Loucy (cell line): ENCODE data around the gene TTBK1.

Source experiments
- H2AFZ ChIP-seq: fragments of 200-600 bp; sonication (generic); 2 replicates; pipeline ENCODE4 v1.6.0; 2016; ENCODE audit warnings: antibody characterized with exemption, mild to moderate bottlenecking, low read length, moderate library complexity
- H3F3A ChIP-seq: fragments of 200-600 bp; 2 replicates; pipeline ENCODE4 v1.6.0; 2016; ENCODE audit warnings: antibody characterized with exemption, low read depth, mild to moderate bottlenecking
- H3K27me3 ChIP-seq: fragments of 200-600 bp; sonication (generic); 2 replicates; pipeline ENCODE4 v1.6.1; 2014; ENCODE audit warnings: low read length, mild to moderate bottlenecking; ENCODE audit not compliant: insufficient read depth, poor library complexity, severe bottlenecking
- H3K36me3 ChIP-seq: fragments of 200-600 bp; sonication (generic); 2 replicates; pipeline ENCODE4 v1.6.1; 2016; ENCODE audit warnings: low read length; ENCODE audit not compliant: insufficient read depth
- H3K4me1 ChIP-seq: fragments of 200-600 bp; sonication (generic); 2 replicates; pipeline ENCODE4 v1.5.1; 2014; ENCODE audit warnings: low read length, mild to moderate bottlenecking; ENCODE audit not compliant: insufficient read depth, poor library complexity, severe bottlenecking
- H3K4me2 ChIP-seq: fragments of 200-600 bp; sonication (generic); 2 replicates; pipeline ENCODE4 v1.6.0; 2014; ENCODE audit warnings: antibody characterized with exemption, low read length, low read depth, mild to moderate bottlenecking; ENCODE audit not compliant: poor library complexity, severe bottlenecking
- H3K4me3 ChIP-seq: fragments of 200-600 bp; sonication (generic); 2 replicates; pipeline ENCODE4 v1.5.1; 2014; ENCODE audit warnings: low read length, mild to moderate bottlenecking, mixed read lengths; ENCODE audit not compliant: poor library complexity, severe bottlenecking
- H3K79me2 ChIP-seq: fragments of 200-600 bp; sonication (generic); 2 replicates; pipeline ENCODE4 v1.6.1; 2014; ENCODE audit warnings: low read length; ENCODE audit not compliant: insufficient read depth
- H3K9ac ChIP-seq: fragments of 200-600 bp; sonication (generic); 2 replicates; pipeline ENCODE4 v1.6.0; 2014; ENCODE audit warnings: mild to moderate bottlenecking, low read depth, low read length, moderate library complexity; ENCODE audit not compliant: poor library complexity, severe bottlenecking
- H3K9me2 ChIP-seq: fragments of 200-600 bp; sonication (generic); replicated peaks from 2 replicates; pipeline ENCODE4 v1.6.1; 2016; ENCODE audit warnings: low read depth, low read length, mixed read lengths
- H3K9me3 ChIP-seq: fragments of 200-600 bp; sonication (generic); 2 replicates; pipeline ENCODE4 v1.6.1; 2014; ENCODE audit warnings: mild to moderate bottlenecking, antibody characterized with exemption, low read length, low read depth; ENCODE audit not compliant: insufficient read depth
- H4K20me1 ChIP-seq: fragments of 200-600 bp; sonication (generic); 2 replicates; pipeline ENCODE4 v1.6.0; 2014; ENCODE audit warnings: antibody characterized with exemption, low read length, mild to moderate bottlenecking; ENCODE audit not compliant: insufficient read depth, poor library complexity, severe bottlenecking
- CTCF ChIP-seq: fragments of 200-600 bp; sonication (generic); conservative IDR thresholded peaks from 2 replicates; pipeline ENCODE4 v1.5.1; 2014; ENCODE audit warnings: mild to moderate bottlenecking, antibody characterized with exemption, low read length
- EZH2phosphoT487 ChIP-seq: fragments of 200-600 bp; IDR thresholded peaks from 2 replicates; pipeline ENCODE4 v1.6.1; 2018; ENCODE audit warnings: antibody characterized with exemption, mild to moderate bottlenecking, moderate library complexity, borderline replicate concordance

Gene TTBK1

DNA sequence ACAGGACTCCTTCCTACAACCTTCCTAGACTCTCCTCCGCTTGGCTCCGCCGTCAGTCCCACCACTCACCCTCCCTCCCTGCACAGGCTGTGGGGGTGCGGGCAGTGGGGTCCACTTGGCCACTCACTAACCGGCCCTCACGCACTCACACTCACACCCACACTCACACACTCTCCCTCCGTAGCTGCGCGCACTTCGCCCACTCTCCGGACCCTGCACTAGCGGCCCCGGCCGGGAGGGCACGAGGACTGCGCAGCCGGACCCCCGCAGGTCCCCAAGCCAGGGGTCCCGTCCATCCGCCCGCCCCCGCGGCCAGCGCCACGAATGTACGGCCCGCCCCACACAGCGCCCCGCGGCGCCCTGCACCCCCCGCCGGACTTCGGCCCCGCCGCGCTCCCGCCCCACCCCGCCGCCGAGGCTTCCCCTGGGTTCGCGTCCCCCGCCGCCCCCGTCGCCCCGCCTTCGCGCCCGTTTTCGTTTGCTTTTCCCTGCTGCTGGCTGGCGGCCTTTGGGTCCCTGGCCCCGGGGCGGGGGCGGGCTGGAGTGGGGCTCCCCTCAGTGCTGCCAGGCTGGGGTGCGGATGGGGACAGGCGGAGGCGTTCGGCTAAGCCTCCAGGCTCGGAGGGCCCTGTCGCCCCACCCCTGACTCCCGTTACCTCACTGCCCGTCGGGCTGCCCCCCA lies 31.8 kb downstream of the TTBK1 start:
- TF ChIP-seq CTCF, result no peak
- H3K4me1 ChIP-seq, result no peaks in the 10 kb centered on the region
- H3K4me3 ChIP-seq, result no peak overlapping the region
- H3K9ac ChIP-seq, result no peak overlapping the region
- H3K27me3 ChIP-seq, result no peaks in the 10 kb centered on the region
- H3K36me3 ChIP-seq, result no peaks in the 10 kb centered on the region
- no peaks in the 10 kb centered on the region for H3K9me3 ChIP-seq
- H3F3A ChIP-seq, result no peaks in the 10 kb centered on the region
- no peak overlapping the region for H2AFZ ChIP-seq
- H4K20me1 ChIP-seq, result no peaks in the 10 kb centered on the region
- no peak overlapping the region for H3K4me2 ChIP-seq
- no peaks in the 10 kb centered on the region for H3K79me2 ChIP-seq
- no peaks in the 10 kb centered on the region for H3K9me2 ChIP-seq

DNA sequence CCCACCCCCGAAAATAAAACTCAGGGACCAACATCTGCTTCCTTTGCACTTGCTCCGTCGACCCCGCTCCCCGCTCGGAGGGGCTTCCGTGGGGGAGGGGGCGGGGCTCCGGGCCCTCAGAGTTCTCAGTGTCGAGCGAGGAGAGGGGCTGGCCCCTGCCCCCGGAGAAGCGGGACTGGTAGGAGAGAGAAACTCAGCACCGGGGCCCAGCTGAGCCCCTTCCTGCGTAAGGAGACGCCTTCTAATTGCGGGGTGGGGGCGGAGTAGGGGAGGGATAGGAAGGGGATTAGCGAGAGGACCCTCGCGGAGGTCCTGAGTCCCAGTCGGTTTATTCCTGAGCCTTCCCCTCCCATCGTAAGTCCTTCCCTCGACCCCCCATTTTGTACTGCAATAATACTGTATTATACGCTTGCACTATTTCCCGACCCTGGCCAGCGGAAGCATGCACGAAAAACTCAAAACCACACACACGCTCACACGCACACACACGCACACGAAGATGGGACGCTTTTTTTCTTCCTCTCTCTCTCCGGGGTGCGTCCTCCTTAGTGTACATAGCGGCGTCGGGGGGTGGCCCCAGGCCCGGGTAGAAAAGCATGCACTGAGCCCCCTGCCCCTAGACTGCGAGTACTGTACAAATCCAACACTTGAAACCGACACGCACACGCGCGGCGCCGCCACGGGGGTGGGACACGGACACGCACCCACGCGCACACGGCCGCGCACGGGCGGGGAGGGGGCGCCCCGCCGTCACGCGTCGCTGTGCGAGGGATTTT lies 32.7 kb downstream of the TTBK1 start:
- TF ChIP-seq CTCF (no peak), EZH2phosphoT487 (no peak)
- Histone ChIP-seq H3K4me1 (no peaks in the 10 kb centered on the region), H3K27me3 (no peaks in the 10 kb centered on the region), H4K20me1 (no peaks in the 10 kb centered on the region), H3F3A (no peaks in the 10 kb centered on the region), H2AFZ (no peak overlapping the region), H3K79me2 (no peaks in the 10 kb centered on the region), H3K4me2 (no peak overlapping the region), H3K9me3 (no peaks in the 10 kb centered on the region), H3K9ac (no peak overlapping the region), H3K9me2 (no peaks in the 10 kb centered on the region), H3K36me3 (no peaks in the 10 kb centered on the region), H3K4me3 (no peak overlapping the region)

- TF ChIP-seq EZH2phosphoT487 (no peak), CTCF (no peak)
- Histone ChIP-seq H2AFZ (no peak overlapping the region), H3K79me2 (no peaks in the 10 kb centered on the region), H3K9me2 (no peaks in the 10 kb centered on the region), H3F3A (no peaks in the 10 kb centered on the region), H3K36me3 (no peaks in the 10 kb centered on the region), H3K27me3 (no peaks in the 10 kb centered on the region), H3K4me1 (no peaks in the 10 kb centered on the region), H3K9me3 (no peaks in the 10 kb centered on the region), H3K4me2 (no peak overlapping the region), H3K9ac (no peak overlapping the region), H4K20me1 (no peaks in the 10 kb centered on the region), H3K4me3 (no peak overlapping the region)
These were observed 33.5 kb downstream of the TTBK1 start for GRCh38 chr6:43276577-43277305.
